ENCODE measurements around the gene ANGEL2. TPM values are rescaled to one million over a fixed set of nuclear protein-coding genes. Genes with fewer than 3 reads are reported as not detected.
A peak's percentile ranks its signal among the peaks of the same experiment; 100 is the strongest.

The ANGEL2 gene
- total RNA-seq, 2 experiments from 2014 or later, result 40.1 to 42.7 TPM

DNA sequence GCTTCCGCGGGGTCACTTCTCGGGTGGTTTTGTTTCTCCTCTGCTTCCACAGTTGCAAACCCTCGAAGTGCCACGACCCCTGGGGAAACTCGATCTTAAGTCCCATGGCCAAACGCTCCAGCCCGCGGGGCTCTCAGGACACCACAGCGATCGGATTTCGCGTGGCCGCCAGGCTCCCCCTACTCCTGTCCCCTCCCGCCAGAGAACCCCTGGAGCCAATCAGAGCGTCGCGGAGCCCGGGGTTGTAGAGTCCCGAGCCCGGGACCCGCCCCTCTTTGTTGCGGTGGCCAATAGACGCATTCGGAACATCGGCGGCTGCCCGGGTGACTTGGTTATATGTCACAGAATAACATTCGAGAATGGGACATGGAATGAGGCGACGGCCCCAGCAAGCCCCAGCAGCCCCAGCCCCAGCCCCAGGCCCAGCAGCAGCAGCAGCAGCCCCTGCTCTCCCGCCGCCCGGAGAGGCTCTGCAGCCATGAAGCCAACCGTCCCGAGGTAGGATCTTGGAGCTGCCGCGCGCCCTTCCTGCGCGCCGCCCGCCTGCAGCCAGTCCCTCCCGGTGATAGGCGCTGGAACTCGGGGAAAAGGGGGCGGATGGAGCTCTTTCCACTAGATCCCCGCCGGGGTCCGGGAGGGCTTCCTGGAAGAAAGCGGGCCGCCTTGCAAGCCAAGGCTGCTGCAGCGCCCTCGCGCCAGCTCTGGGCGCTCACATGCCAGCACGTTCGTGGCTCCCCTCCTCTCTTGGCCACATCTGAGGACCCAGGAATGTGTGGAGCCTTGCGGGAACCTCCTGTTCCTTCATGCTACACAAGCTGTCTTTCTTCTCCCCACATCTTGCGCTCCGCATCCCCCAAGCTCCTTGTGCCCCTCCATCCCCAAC lies 65.2 kb downstream of the ANGEL2 start, which contains the start of gene VASH2:
Gene VASH2 (plus strand): TSS at position 299 of the 883 bp plus-strand sequence. CDS start 1,002 bp downstream, outside the sequence.
- peak within 1 kb of the TSS; percentile 68 for H3K4me3 ChIP-seq (ENCODE audit: low read depth, low read length, poor library complexity, severe bottlenecking)
- DNase-seq (ENCODE audit: low spot score), result peak; percentile 81
- no peaks in the 10 kb centered on the region for H3K79me2 ChIP-seq (ENCODE audit: insufficient read depth, low read depth, low read length)
- peaks cover 9% of the 10 kb centered on the region; the same call in 1 of the 2 replicates for H3K9me3 ChIP-seq (ENCODE audit: low read length)
- intact Hi-C loops (cut with micrococcal nuclease; ENCODE audit: unreplicated experiment), result no loop called here
- H3K4me1 ChIP-seq (ENCODE audit: insufficient read depth, low read length, poor library complexity, severe bottlenecking), result peaks cover 67% of the 10 kb centered on the region
- no peaks in the 10 kb centered on the region for H3K9me2 ChIP-seq (ENCODE audit: insufficient read depth, low read length)
- H3K27ac ChIP-seq (ENCODE audit: low read depth, low read length, poor library complexity, severe bottlenecking), result no peak within 1 kb of the TSS
- TF ChIP-seq, protein P1, sequence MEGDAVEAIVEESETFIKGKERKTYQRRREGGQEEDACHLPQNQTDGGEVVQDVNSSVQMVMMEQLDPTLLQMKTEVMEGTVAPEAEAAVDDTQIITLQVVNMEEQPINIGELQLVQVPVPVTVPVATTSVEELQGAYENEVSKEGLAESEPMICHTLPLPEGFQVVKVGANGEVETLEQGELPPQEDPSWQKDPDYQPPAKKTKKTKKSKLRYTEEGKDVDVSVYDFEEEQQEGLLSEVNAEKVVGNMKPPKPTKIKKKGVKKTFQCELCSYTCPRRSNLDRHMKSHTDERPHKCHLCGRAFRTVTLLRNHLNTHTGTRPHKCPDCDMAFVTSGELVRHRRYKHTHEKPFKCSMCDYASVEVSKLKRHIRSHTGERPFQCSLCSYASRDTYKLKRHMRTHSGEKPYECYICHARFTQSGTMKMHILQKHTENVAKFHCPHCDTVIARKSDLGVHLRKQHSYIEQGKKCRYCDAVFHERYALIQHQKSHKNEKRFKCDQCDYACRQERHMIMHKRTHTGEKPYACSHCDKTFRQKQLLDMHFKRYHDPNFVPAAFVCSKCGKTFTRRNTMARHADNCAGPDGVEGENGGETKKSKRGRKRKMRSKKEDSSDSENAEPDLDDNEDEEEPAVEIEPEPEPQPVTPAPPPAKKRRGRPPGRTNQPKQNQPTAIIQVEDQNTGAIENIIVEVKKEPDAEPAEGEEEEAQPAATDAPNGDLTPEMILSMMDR (conservative IDR thresholded peaks at IDR 0.05; ENCODE audit: low read length), result no peak; the same call in 1 of the 2 replicates
- no peak for TF ChIP-seq EZH2phosphoT487 (IDR thresholded peaks at IDR 0.05; ENCODE audit: borderline replicate concordance, low read depth, low read length)
- BruUV-seq (replicated peaks), result no TSS peak
- CTCF ChIA-PET (ENCODE audit: unreplicated experiment), result interaction anchor here (0.6 kb wide), 1 partner anchor 39 kb away, joined by 3 read pairs; no protein-coding TSS in a partner anchor
- H2AFZ ChIP-seq (ENCODE audit: low read length), result peak within 1 kb of the TSS; percentile 13; the same call in 1 of the 2 replicates
- peak within 1 kb of the TSS; percentile 54 for H3K4me2 ChIP-seq (ENCODE audit: low read length)
- POLR2A ChIA-PET, result interaction anchor here (1.8 kb wide), 1 partner anchor 11 kb away, joined by 4 read pairs; no protein-coding TSS in a partner anchor
- no peaks in the 10 kb centered on the region for H3K36me3 ChIP-seq (ENCODE audit: insufficient read depth, low read length)
- H4K20me1 ChIP-seq (ENCODE audit: insufficient read depth, low read length), result no peaks in the 10 kb centered on the region

DNA sequence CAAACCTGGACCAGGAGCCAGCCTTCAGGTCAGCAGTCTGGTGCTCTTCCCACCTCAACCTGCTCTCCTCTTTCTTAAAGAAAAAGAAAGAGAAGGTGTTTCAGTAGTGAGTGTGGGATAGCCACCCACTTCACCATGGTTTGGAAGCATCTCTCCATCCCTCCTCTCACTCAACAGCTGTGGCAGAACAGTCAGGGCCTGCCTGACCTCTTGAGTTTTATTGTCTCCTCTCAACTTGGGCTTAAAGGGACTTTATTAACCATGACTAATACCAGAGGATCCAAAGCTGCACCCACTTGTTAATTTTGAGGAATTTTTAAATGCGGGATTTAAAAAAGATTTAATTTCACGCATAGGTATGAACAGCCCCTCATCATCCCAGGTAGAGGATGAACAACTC lies 65.9 kb downstream of the ANGEL2 start:
- Histone ChIP-seq H3K27ac (ENCODE audit: low read depth, low read length, poor library complexity, severe bottlenecking) (no peak overlapping the region), H3K79me2 (ENCODE audit: insufficient read depth, low read depth, low read length) (no peaks in the 10 kb centered on the region), H3K9me3 (ENCODE audit: low read length) (peaks cover 9% of the 10 kb centered on the region; the same call in 1 of the 2 replicates), H3K4me1 (ENCODE audit: insufficient read depth, low read length, poor library complexity, severe bottlenecking) (peaks cover 71% of the 10 kb centered on the region), H3K4me3 (ENCODE audit: low read depth, low read length, poor library complexity, severe bottlenecking) (peak overlapping the region; percentile 68), H3K4me2 (ENCODE audit: low read length) (peak overlapping the region; percentile 54), H2AFZ (ENCODE audit: low read length) (peak overlapping the region; percentile 13; the same call in 1 of the 2 replicates), H4K20me1 (ENCODE audit: insufficient read depth, low read length) (no peaks in the 10 kb centered on the region), H3K9me2 (ENCODE audit: insufficient read depth, low read length) (no peaks in the 10 kb centered on the region), H3K36me3 (ENCODE audit: insufficient read depth, low read length) (no peaks in the 10 kb centered on the region)
- TF ChIP-seq EZH2phosphoT487 (IDR thresholded peaks at IDR 0.05; ENCODE audit: borderline replicate concordance, low read depth, low read length), result no peak
- TF ChIP-seq, protein P1 (conservative IDR thresholded peaks at IDR 0.05; ENCODE audit: low read length), result no peak
- intact Hi-C loops (cut with micrococcal nuclease; ENCODE audit: unreplicated experiment), result no loop called here
- CTCF ChIA-PET (ENCODE audit: unreplicated experiment), result no interaction called here
- POLR2A ChIA-PET, result no interaction called here
- no peak for DNase-seq (ENCODE audit: low spot score)
- no TSS peak for BruUV-seq (replicated peaks)

Data from OCI-LY7 (cell line).